PC-3 (cell line): ENCODE results near the gene TULP3. TPM values are rescaled to one million over a fixed set of nuclear protein-coding genes. Genes with fewer than 3 reads are reported as not detected.

Experiments
- ATAC-seq: fragments of 200-7000 bp; cut with Tn5 transposase; 2 replicates; pipeline ENCODE4 v1.9.1; 2020; ENCODE audit warnings: mild to moderate bottlenecking, moderate library complexity
- BruUV-seq: library from RNA; stranded (reverse); fragments of 400-500 nt; replicated peaks from 2 replicates; lab custom pipeline; 2021; lab: Mats Ljungman, UMichigan
- CTCF ChIA-PET: fragments of 300-600 bp; sonication (Branson Sonifier 250); formaldehyde crosslinking; loops from one replicate; lab custom pipeline; 2022; ENCODE audit warnings: antibody characterized with exemption; lab: Charles Lee
- POLR2A ChIA-PET: fragments of 300-600 bp; sonication (Branson Sonifier 250); formaldehyde crosslinking; loops from one replicate; lab custom pipeline; 2022; ENCODE audit warnings: antibody characterized with exemption; ENCODE audit not compliant: unreplicated experiment; lab: Charles Lee
- DNase-seq: peaks from one replicate; pipeline ENCODE4 v3.0.0-alpha.2; 2015
- H2AFZ ChIP-seq: fragments of 300-600 bp; sonication (generic); 2 replicates; pipeline ENCODE4 v1.6.0; 2016; ENCODE audit warnings: antibody characterized with exemption, low read length
- H3F3A ChIP-seq: fragments of 300-600 bp; sonication (generic); one replicate; pipeline ENCODE4 v1.6.0; 2017; ENCODE audit warnings: antibody characterized with exemption, low read length, control low read depth, mild to moderate bottlenecking; ENCODE audit not compliant: unreplicated experiment
- H3K27ac ChIP-seq: fragments of 300-600 bp; sonication (generic); 2 replicates; pipeline ENCODE4 v1.5.1; 2016; ENCODE audit warnings: mild to moderate bottlenecking, low read length
- H3K27me3 ChIP-seq: fragments of 300-600 bp; sonication (generic); 2 replicates; pipeline ENCODE4 v1.6.1; 2016; ENCODE audit warnings: low read length, mixed read lengths
- H3K36me3 ChIP-seq: fragments of 300-600 bp; sonication (generic); 2 replicates; pipeline ENCODE4 v1.6.1; 2016; ENCODE audit warnings: low read depth, mixed run types, low read length, mixed read lengths
- H3K4me1 ChIP-seq: fragments of 300-600 bp; sonication (generic); 2 replicates; pipeline ENCODE4 v1.5.1; 2016; ENCODE audit warnings: low read length; ENCODE audit not compliant: insufficient read depth
- H3K4me2 ChIP-seq: fragments of 300-600 bp; sonication (generic); 2 replicates; pipeline ENCODE4 v1.6.0; 2016; ENCODE audit warnings: low read length
- H3K4me3 ChIP-seq: fragments of 300-600 bp; sonication (generic); 2 replicates; pipeline ENCODE4 v1.5.1; 2016; ENCODE audit warnings: mild to moderate bottlenecking, low read length, mixed read lengths
- H3K79me2 ChIP-seq: fragments of 300-600 bp; sonication (generic); 2 replicates; pipeline ENCODE4 v1.6.1; 2017; ENCODE audit warnings: low read length, mixed read lengths
- H3K9ac ChIP-seq: fragments of 300-600 bp; sonication (generic); 2 replicates; pipeline ENCODE4 v1.6.0; 2016; ENCODE audit warnings: mild to moderate bottlenecking, low read length
- H3K9me2 ChIP-seq: fragments of 300-600 bp; sonication (generic); replicated peaks from 2 replicates; pipeline ENCODE4 v1.6.1; 2016; ENCODE audit warnings: mixed run types, low read length, mixed read lengths
- H3K9me3 ChIP-seq: fragments of 300-600 bp; sonication (generic); 2 replicates; pipeline ENCODE4 v1.6.1; 2016; ENCODE audit warnings: low read length, mixed read lengths
- H4K20me1 ChIP-seq: fragments of 300-600 bp; sonication (generic); 2 replicates; pipeline ENCODE4 v1.6.1; 2016; ENCODE audit warnings: low read length, mixed read lengths
- EZH2 ChIP-seq: fragments of 300-600 bp; sonication (generic); IDR thresholded peaks from one replicate; pipeline ENCODE4 v1.6.1; 2017; ENCODE audit warnings: antibody characterized with exemption, mild to moderate bottlenecking, low read length; ENCODE audit not compliant: unreplicated experiment
- EZH2phosphoT487 ChIP-seq: fragments of 300-600 bp; sonication (generic); IDR thresholded peaks from 2 replicates; pipeline ENCODE4 v1.6.1; 2018; ENCODE audit warnings: mild to moderate bottlenecking, antibody characterized with exemption, low read length, borderline replicate concordance
- intact Hi-C: fragments of 100-400 bp; cut with micrococcal nuclease; formaldehyde crosslinking; loops from 2 replicates; pipeline ENCODE4 v1.9.0; 2023
- total RNA-seq: library from RNA; depleted of rRNA; stranded (reverse); fragments of >200 nt; gene quantifications from 2 replicates; pipeline ENCODE4 v1.2.3, GENCODE V29; 2014
- TF ChIP-seq, protein P1 (sequence below): fragments of 300-600 bp; sonication (generic); conservative IDR thresholded peaks from 2 replicates; pipeline ENCODE4 v1.5.1; 2017; ENCODE audit warnings: antibody characterized with exemption, low read depth, mild to moderate bottlenecking, low read length

TULP3 gene
- total RNA-seq, 1 experiment from 2014 or later, result 22.6 TPM

DNA sequence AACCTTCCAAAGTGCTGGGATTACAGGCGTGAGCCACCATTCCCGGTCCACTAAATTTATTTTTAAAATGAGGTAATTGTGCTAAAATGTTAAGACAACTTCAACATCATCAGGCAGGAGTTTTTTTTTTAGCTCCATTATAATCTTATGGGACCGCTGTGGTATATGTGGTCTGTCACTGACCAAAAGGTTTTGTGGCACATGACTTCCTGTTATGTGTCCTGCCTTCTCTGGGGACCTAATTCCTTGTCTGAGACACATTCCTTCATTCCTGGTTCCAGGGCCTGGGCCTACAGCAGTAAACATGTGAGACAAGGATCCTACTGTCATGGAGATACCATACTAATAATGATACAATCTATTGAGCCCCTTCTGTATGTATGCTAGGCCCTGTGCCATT is 38.8 kb upstream of the TULP3 start:
- Histone ChIP-seq H3K36me3 (no peaks in the 10 kb centered on the region), H3K9me2 (no peaks in the 10 kb centered on the region), H3F3A (no peaks in the 10 kb centered on the region), H3K4me3 (no peak overlapping the region), H3K4me2 (no peak overlapping the region), H2AFZ (no peak overlapping the region), H3K4me1 (no peaks in the 10 kb centered on the region), H3K9ac (no peak overlapping the region), H3K79me2 (no peaks in the 10 kb centered on the region), H3K9me3 (no peaks in the 10 kb centered on the region), H3K27me3 (no peaks in the 10 kb centered on the region), H4K20me1 (no peaks in the 10 kb centered on the region), H3K27ac (no peak overlapping the region)
- ATAC-seq (no peak), DNase-seq (no peak)
- ChIA-PET POLR2A (no interaction called here), CTCF (no interaction called here)
- intact Hi-C loops, result no loop called here
- BruUV-seq, result no TSS peak
- TF ChIP-seq EZH2phosphoT487 (no peak), EZH2 (no peak)
- TF ChIP-seq, protein P1, sequence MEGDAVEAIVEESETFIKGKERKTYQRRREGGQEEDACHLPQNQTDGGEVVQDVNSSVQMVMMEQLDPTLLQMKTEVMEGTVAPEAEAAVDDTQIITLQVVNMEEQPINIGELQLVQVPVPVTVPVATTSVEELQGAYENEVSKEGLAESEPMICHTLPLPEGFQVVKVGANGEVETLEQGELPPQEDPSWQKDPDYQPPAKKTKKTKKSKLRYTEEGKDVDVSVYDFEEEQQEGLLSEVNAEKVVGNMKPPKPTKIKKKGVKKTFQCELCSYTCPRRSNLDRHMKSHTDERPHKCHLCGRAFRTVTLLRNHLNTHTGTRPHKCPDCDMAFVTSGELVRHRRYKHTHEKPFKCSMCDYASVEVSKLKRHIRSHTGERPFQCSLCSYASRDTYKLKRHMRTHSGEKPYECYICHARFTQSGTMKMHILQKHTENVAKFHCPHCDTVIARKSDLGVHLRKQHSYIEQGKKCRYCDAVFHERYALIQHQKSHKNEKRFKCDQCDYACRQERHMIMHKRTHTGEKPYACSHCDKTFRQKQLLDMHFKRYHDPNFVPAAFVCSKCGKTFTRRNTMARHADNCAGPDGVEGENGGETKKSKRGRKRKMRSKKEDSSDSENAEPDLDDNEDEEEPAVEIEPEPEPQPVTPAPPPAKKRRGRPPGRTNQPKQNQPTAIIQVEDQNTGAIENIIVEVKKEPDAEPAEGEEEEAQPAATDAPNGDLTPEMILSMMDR, result no peak

DNA sequence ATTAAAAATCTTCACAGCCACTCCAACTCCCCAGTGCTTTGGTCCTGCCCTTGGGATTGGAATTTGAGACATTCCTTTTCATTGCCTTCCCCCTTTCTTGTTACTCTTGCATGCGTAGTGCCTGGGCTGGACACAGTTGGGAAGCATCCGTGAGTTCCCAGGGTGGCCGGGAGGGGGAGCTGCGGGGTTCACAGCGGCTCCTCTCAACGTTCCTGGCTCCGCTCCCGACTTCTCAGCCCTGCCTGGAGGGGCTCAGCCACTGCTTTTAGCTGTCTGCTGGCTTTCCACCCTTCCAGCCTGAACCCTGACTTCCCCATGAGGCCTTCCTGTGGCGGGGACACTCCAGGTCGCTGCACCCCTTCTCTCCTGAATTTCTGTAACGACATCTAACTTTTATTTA is 37.1 kb upstream of the TULP3 start:
- Histone ChIP-seq H3K9me2 (no peaks in the 10 kb centered on the region), H3K9me3 (no peaks in the 10 kb centered on the region), H3K9ac (no peak overlapping the region), H3K27me3 (no peaks in the 10 kb centered on the region), H3K4me1 (no peaks in the 10 kb centered on the region), H2AFZ (no peak overlapping the region), H3K4me2 (no peak overlapping the region), H3K27ac (no peak overlapping the region), H4K20me1 (no peaks in the 10 kb centered on the region), H3K36me3 (peaks cover 3% of the 10 kb centered on the region; the same call in 1 of the 2 replicates), H3F3A (no peaks in the 10 kb centered on the region), H3K79me2 (no peaks in the 10 kb centered on the region), H3K4me3 (no peak overlapping the region)
- BruUV-seq, result no TSS peak
- ChIA-PET CTCF (interaction anchor here (0.6 to 0.7 kb wide), 2 partner anchors 29 to 99 kb away, joined by 3 read pairs; no protein-coding TSS in a partner anchor), POLR2A (no interaction called here)
- TF ChIP-seq EZH2phosphoT487 (no peak), EZH2 (no peak)
- TF ChIP-seq, protein P1, result peak; percentile 73
- ATAC-seq (peak; percentile 82), DNase-seq (peak; percentile 68)
- intact Hi-C loops, result no loop called here

DNA sequence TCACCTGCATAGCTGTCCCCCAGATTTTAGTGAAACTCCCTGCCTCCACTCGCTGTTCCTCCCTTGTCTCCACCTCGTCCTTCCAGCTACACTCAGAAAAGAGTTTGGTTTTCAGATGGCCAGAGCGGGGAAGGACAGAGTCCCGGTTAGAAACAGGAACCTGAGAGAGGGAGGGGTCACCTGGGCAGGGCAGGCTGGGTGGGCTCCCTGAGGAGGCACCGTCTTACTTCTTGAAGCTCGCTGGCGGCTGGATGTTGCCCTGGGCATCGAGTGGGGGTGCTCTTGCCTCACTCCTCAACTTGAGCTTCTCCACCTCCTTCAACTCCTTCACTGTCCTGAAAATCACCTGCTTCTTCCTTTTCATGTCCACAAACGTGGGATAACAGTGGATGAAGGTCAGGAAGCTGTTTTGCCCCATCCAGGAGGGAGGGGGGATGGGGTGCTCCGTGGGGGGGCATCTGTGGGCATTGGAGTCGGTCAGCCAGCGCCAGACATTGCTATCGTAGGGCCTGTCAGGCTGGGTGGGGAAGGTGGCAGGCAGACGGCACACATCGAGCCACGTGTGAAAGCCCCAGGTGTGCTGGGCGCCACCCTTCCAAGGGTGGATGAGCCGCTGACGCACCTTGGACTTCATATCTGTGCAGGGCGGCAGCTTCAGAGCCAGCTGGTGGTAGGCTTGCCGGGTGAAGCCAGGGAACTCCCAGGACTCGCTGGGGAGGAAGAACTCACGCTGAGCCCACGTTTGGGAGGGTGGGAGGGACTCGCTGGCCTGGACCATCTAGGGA is 35.8 kb upstream of the TULP3 start:
- H3K79me2 ChIP-seq, result no peaks in the 10 kb centered on the region
- H3K4me2 ChIP-seq, result no peak overlapping the region
- no peaks in the 10 kb centered on the region for H3K9me3 ChIP-seq
- no peak for ATAC-seq
- no peak for DNase-seq
- no peak overlapping the region for H3K27ac ChIP-seq
- peaks cover 15% of the 10 kb centered on the region; the same call in 1 of the 2 replicates for H3K36me3 ChIP-seq
- H4K20me1 ChIP-seq, result no peaks in the 10 kb centered on the region
- H3K27me3 ChIP-seq, result no peaks in the 10 kb centered on the region
- CTCF ChIA-PET, result no interaction called here
- no peak overlapping the region for H3K4me3 ChIP-seq
- no TSS peak for BruUV-seq
- no peaks in the 10 kb centered on the region for H3K9me2 ChIP-seq
- no peak overlapping the region for H2AFZ ChIP-seq
- H3K9ac ChIP-seq, result no peak overlapping the region
- TF ChIP-seq, protein P1, result no peak
- TF ChIP-seq EZH2phosphoT487 (no peak), EZH2 (no peak)
- no peaks in the 10 kb centered on the region for H3F3A ChIP-seq
- POLR2A ChIA-PET, result no interaction called here
- intact Hi-C loops, result no loop called here
- no peaks in the 10 kb centered on the region for H3K4me1 ChIP-seq
